ENCODE results near the gene ANKRD44. TPM values are rescaled to one million over a fixed set of nuclear protein-coding genes. Genes with fewer than 3 reads are reported as not detected.

ANKRD44 gene
- total RNA-seq, 1 experiment from 2014 or later, result 0.68 TPM

GRCh38 chr2:197273485-197273884, 37.1 kb downstream of the ANKRD44 start (continued):
- no peak for TF ChIP-seq AFF4 (CRISPR knock-in tag; IDR thresholded peaks at IDR 0.05; ENCODE audit: borderline replicate concordance)
- no peak for TF ChIP-seq ATF2 (CRISPR knock-in tag; IDR thresholded peaks at IDR 0.05; ENCODE audit: borderline replicate concordance, low read depth)

GRCh38 chr2:197270601-197271000, 40.0 kb downstream of the ANKRD44 start:
- Mint-ChIP-seq H3K4me3 (no peak overlapping the region), H3K27ac (no peak overlapping the region), H3K4me1 (no peaks in the 10 kb centered on the region), H3K27me3 (ENCODE audit: low read depth) (no peaks in the 10 kb centered on the region), H3K36me3 (no peaks in the 10 kb centered on the region), H3K9me3 (no peaks in the 10 kb centered on the region)
- ATAC-seq, result no peak
- ChIA-PET CTCF (no interaction called here), POLR2A (no interaction called here)
- no peak for DNase-seq (ENCODE audit: low spot score)
- no peak for TF ChIP-seq ARID4B (CRISPR knock-in tag; IDR thresholded peaks at IDR 0.05; ENCODE audit: borderline replicate concordance)
- TF ChIP-seq ATF6 (CRISPR knock-in tag; IDR thresholded peaks at IDR 0.05), result no peak
- no peak for TF ChIP-seq JUN (CRISPR knock-in tag; IDR thresholded peaks at IDR 0.05)
- no peak for TF ChIP-seq RORB (CRISPR knock-in tag; IDR thresholded peaks at IDR 0.05)
- TF ChIP-seq ZNF281 (CRISPR knock-in tag; IDR thresholded peaks at IDR 0.05), result no peak
- no peak for TF ChIP-seq ELF4 (CRISPR knock-in tag; IDR thresholded peaks at IDR 0.05; ENCODE audit: low read depth)
- no peak for TF ChIP-seq USF1 (CRISPR knock-in tag; IDR thresholded peaks at IDR 0.05)
- TF ChIP-seq AFF4 (CRISPR knock-in tag; IDR thresholded peaks at IDR 0.05; ENCODE audit: borderline replicate concordance), result no peak
- no peak for TF ChIP-seq ZNF138 (CRISPR knock-in tag; conservative IDR thresholded peaks at IDR 0.05)
- TF ChIP-seq SMAD3 (CRISPR knock-in tag; IDR thresholded peaks at IDR 0.05; ENCODE audit: borderline replicate concordance), result no peak
- no peak for TF ChIP-seq FOXP4 (CRISPR knock-in tag; IDR thresholded peaks at IDR 0.05)
- TF ChIP-seq MAX (CRISPR knock-in tag; IDR thresholded peaks at IDR 0.05), result no peak
